ENCODE measurements around the gene HEMGN.
"Not testable (repeated sequence)": the region's sequence is repeated elsewhere in the genome, so short reads cannot be mapped to it uniquely, and the experiment has no call there.

Gene HEMGN

DNA sequence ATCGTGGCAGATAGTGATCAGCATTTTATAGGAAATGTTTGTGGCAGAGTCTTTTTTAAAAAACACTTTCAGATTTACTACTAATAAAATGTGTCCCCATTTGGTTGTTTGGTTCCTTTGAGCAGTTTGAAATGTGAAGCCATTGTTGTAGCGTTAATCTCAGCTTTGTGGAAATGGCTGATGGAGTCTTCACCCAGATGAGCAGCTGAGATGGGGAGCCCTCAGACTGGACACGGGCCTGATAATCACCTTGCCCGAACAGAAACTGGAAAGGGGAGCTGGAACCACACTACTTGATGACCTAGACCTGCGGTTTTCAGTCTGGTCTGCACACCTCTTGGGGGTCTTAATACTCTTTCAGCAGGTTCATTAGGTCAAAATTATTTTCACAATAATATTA, 24.6 kb upstream of the HEMGN start:
- DNase-seq: no peak

DNA sequence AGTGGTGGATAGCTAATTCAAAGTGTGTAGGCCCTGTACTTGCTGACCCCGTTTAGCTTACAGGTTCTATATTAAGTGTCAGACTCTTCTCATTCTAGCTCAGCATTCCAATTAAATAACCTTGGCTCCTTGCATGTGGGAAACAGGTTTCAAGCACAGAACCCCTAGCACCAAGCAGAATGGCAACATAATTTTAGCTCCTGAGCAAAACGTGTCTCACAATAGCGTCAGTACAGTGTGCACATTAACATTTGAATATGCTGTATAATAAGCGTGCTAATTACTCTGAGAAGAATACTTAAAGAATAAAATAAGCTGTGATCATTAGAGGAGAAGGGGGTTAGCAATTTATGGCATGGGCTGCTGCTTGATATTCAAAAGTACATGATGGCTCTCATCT, 24.2 kb upstream of the HEMGN start:
- no peak for DNase-seq

DNA sequence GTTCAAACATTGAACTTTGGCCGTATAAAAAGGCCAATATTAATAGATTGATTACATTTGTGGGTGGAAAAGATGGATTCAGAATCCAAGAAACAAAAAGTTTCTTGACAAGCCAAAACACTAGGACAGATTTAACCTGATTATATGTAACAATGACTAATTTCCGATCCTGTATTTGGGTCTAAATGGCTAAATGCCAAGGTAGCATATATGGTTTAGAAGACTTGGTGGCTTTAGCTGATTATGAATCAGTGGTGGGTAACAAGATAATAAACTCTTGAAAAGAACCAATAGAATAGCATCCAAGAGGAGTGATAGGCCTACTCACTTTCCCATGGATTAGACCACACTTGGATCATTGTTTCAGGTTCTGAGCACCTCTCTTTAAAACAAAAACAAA, 23.4 kb upstream of the HEMGN start:
- no peak for DNase-seq

DNA sequence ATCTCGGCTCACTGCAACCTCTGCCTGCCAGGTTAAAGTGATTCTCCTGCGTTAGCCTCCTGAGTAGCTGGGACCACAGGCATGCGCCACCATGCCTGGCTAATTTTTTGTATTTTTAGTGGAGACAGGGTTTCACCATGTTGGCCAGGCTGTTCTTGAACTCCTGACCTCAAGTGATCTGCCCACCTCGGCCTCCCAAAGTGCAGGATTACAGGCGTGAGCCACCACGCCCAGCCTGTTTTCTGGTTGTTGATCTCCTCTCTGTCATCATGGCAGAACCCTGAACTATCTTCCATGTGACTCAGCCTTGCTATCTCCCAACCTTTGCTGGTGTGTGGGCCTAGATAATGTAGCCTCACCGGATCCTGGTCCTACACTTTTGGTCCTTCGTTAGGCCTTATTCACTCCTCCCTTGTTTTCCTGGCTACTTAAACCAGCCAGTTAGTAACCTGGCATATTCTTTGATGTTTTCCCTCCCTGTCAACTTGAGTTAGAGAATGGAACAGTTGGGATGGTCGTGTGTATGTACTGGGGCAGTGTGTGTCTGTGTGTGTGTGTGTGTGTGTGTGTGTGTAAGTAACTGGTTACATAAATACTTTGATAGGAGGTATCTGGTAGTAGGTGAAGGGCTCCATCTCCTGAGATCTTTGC, 22.8 kb upstream of the HEMGN start:
- peak; percentile 69 for DNase-seq

DNA sequence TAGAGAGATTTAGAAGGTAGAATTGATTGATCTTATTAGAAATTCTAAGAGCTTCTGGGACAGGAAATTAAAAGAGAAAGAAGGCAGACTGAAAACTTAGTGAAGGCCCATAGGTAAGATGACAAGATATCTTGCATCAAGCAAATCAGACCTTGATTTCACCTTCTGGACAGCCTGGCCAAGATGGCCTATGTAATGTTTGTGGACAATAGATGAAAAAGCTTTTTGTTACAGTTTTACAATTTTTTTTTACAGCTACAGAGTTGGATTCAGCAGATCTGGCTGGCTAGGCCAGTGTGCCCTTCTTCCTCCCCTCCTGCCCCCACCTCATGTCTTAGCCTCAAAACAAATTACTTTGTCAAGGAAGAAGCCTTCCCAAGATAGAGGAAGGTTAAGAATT, 21.6 kb upstream of the HEMGN start:
- DNase-seq: no peak

DNA sequence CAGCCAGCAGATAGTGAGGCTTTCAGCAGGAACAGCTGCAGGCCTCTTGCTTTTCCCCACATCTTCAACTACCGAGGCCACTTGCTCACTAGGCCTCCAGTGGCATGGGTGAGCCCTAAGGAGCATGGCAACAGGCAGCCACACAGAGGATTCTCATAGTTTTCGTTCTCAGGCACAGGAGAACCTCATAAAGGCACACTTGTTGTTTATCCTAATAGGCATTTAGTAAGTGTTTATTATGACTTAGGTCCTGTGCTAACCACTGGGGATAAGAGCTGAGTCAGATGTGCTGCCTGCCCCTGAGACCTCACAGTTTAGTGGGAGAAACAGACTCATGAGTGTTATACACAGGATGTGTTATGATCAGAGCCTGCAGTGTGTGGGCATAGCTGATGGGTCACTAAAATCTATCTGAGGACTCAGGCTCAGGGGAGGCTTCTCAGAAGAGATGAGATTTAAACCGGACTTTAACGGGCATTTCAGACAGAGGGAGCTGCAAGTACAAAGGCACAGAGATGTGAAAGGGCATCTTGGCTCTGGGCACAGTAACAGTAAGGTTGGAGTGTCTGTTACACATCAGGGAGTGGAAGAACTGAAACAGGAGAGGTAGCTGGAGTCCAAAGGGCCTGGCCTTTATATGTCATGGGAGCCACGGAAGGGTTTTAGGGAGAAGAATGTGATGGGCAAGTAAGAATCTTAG, 21.0 kb upstream of the HEMGN start:
- peak; percentile 11 for DNase-seq

DNA sequence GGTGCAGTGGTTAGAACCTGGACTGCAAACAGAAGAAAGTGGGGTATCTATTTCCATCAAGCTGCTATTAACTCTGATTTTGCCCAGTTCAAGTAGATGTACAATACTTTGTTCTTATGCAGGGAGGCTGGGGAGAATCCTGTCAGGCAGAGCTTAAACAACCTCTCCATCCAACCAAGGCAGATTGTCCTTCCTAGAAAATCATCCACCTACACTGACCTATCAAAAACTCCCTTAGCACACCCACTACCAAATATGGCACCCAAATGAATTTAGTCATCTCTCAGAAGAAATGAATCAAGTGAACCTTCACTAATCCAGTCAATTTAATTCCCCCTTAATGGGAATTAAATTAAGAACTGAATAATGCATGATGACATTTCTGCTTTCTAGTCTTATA, 18.4 kb upstream of the HEMGN start:
- DNase-seq: no peak

DNA sequence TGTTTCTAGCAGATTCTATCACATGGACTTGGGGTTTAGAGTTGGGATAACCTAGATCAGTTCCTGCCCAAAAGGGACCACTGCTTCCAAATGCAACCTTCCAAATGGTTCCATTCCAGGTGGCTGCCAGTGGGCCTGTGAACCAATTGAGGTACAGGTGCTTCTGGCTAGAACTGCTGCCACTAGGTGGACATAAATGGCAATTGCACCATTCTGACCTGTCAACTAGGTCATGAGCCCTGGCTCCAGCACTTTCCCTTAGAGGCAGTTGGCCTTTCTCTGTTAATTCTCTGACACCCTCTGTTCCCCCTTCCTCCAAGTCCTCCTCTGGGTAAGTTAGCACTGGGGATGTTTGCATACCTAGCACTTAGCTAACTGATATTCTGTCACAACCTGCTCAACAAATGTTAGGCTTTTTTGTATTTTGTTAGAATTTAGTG, 16.6 kb upstream of the HEMGN start:
- peak; percentile 89 for DNase-seq

DNA sequence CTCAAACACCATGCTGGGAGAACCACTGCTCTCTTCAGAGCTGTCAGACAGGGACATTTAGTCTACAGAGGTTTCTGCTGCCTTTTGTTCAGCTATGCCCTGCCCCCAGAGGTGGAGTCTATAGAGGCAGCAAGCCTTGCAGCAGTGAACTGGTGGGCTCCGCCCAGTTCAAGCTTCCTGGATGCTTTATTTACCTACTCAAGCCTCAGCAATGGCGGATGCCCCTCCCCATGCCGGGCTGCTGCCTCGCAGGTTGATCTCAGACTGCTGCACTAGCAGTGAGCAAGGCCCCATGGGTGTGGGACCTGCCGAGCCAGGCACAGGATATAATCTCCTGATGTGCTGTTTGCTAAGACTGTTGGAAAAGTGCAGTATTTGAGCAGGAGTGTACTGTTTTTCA, 12.9 kb upstream of the HEMGN start:
- not testable (repeated sequence) for DNase-seq

DNA sequence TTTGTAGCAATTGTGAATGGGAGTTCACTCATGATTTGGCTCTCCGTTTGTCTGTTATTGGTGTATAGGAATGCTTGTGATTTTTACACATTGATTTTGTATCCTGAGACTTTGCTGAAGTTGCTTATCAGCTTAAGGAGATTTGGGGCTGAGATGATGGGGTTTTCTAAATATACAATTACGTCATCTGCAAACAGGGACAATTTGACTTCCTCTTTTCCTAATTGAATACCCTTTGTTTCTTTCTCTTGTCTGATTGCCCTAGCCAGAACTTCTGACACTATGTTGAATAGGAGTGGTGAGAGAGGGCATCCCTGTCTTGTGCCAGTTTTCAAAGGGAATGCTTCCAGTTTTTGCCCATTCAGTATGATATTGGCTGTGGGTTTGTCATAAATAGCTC, 9.1 kb upstream of the HEMGN start:
- not testable (repeated sequence) for DNase-seq

DNA sequence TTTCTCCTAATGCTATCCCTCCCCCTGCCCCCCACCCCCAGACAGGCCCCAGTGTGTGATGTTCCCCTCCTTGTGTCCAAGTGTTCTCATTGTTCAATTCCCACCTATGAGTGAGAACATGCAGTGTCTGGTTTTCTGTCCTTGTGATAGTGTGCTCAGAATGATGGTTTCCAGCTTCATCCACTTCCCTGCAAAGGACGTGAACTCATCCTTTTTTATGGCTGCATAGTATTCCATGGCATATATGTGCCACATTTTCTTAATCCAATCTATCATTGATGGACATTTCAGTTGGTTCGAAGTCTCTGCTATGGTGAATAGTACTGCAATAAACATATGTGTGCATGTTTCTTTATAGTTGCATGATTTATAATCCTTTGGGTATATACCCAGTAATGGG, 7.5 kb upstream of the HEMGN start:
- DNase-seq: not testable (repeated sequence)

DNA sequence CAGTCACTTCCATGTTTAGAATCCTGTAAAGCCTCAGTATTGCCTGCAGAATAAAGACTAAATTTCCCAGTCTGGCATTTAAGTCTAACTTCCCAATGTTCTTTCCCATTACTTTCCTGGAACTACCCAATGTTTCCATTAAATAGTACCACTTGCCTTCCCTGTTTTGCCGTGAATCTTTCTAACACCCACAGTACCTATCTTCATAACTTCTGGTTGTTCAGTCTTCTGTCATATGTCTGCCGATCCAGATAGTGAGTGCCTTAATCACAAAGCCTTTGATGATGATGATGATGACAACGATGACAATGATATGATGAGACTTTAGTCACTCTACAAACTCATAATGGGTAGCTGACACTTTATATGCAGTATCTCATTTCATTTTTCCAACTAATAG, 6.6 kb upstream of the HEMGN start:
- no peak for DNase-seq

DNA sequence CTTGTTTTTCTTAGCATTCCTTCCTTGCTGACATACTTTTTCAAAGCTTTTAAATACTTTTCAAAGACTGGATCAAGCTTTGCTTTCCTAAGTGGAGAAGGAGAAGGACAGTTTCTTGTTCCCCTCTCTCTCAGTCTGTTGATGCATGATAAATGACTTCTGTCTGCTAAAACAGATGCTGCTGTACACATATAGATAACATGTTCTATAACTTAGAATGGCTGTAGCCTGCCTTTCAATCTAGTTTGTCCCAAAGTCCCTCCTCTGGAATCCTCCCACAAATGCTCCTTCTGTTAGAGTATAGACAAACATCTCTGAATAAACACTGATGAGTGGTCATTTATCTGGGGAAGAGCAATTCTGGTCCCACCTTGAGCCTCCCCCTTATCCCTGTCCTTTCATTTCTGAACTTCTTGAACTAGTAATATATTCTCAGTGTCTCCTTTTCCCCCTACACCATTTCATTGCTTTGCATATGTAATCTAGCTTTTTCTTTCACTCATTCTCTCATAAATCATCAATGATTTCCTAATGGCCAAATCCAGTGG, 5.4 kb upstream of the HEMGN start:
- peak; percentile 91 for DNase-seq

DNA sequence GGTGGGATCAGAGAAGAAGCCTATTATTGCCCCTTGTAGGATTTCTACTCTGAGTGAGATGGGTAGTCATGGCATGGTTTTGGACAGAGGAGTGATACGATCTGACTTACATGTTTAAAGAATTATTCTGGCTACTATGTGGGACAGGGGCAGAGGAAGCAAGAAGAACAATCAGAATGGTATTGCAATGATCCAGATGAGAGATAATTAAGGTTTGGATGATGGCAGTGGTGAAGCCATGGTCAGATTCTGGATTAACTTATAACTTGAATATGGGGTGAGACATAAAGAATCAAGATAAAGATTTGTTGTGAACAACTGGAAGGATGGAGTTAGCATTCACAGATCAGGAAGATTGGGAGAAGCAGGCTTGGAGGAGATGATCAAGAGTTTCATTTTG, 3.4 kb upstream of the HEMGN start:
- no peak for DNase-seq

DNA sequence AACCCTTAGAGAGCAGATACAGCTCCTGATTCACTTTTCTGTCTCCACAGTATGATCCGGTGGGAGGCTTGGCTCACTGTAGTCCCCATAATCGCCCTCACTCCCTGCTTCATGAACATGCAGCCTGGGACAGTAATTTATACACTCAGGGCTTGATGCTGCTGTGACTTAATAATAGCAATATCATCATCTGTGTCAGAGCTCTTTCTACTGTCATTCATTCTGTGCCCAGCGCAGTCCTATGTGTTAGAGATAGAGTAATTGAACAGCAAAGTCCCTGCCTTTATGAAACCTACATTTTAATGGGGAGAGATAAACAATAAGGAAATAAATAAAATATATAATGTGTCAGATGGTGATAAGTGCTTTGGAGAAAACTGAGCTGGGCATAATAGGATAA, 2.8 kb upstream of the HEMGN start:
- DNase-seq: peak; percentile 12

DNA sequence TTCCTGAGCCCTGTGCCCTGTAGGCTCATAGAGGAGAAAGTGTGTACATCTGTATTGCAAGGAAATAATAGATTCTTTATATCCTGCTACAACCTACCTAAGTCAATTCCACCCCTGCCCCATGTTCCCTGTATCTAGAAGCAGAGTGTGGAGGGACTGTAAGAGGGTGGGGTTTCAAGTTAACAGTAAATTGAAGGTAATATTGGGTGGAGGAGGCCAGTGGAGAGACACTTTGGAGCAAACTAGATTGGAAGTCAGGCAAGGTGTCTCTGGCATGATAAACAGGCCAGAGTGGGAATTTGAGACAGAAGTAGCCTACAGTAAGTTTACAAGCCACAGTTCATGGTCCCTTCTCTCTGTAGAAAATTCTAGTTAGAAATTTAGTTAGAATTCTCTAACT, 2.3 kb upstream of the HEMGN start:
- DNase-seq: peak; percentile 28

DNA sequence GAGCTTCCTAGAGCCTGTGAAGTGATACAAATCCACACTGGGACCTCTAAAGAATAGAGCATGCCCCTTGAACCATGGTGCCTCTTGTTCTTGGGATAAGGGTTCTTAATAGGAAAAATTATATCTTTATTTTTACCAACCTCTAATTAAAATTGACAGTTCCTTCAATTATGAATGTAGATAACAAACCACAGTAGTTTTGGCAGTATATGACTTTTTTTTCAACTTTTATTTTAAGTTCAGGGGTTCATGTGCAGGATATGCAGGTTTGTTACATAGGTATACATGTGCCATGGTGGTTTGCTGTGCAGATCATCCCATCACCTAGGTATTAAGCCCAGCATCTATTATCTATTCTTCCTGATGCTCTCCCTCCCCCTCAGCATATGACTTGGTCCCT, 974 bp downstream of the HEMGN start:
- no peak for DNase-seq

DNA sequence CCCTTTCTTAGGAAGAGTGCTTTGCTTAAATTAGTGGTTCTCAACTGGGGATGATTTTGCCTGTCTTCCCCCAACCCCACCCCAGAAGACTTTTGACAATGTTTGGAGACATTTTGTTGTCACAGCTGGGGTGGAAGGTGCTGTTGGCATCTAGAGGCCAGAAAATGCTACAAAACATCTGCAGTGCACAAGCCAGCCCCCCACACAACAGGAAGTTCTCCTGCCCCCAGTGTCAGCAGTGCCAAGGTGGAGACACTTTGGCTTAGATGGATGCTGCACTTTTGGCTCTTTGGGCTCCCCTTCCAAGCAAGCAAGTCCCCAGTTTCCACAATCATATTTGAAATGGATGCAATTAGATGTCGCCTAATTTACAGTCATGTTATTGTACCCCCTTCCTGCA, 2.7 kb downstream of the HEMGN start:
- no peak for DNase-seq

DNA sequence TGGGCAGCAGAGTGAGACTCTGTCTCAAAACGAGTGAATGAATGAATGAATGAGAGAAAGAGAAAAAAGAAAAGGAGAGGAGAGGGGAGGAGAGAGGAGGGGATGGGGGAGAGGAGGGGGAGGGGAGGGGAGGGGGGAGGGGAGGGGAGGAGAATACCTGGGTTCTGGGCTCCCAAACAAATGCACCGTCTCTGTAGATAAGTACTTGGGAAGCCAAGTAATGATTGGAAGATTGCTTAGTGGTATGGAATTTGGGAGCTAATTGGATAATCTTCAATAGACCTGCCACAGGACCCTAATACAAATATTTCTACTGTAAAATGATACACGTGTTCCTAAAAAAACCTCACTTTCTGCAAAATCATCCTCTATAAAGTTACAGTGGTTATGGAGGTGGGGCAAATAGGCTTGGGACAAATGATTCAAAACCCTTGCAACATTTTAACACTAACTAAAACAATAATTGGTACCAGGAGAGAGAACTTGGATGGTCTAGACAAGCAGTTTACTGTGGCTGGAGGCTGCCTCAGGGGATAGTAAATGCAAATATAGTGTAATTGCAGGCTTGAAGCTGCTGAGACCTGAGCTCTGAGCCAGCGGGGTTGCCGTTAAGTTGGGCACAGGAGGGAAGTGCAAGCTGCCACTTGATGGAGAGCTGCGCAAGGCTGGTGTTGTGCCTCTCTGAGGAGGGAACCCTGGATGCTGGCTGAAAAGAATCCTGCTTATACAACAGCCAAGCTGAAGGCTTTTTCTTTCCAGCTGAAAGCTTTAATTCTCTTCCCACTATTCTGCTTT, 3.5 kb downstream of the HEMGN start:
- DNase-seq: no peak

DNA sequence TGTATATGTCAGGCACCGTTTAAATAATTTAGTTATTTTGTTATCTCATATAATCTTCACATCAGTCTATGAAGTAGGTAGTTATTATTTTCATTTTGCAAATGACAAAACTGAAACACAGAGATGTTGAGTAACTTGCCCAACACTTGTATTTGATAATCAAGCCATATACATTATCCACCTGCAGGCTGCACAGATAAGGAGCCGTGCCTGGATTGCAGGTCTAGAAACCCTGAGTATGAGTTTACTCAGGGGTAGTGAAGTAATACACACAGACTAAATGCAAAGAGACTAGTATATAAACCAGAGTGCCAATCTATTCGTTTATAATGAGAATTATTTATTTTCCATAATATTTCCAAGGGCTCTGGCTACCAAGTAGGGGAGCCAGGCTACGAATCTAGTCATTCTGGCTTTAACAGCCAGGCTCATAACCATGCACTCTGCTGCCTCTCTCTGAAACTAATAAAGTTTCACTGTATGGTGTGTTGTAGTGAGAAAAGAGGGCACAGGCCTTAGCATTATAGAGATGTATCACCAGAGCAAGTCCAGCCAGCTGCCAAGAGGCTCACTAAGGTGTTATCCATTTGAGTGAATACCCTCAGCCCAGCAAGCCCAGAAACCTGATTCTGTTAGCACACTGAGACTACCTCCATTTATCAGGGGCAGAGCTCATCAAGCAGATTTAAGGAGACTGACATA, 4.5 kb downstream of the HEMGN start:
- peak; percentile 12 for DNase-seq

DNA sequence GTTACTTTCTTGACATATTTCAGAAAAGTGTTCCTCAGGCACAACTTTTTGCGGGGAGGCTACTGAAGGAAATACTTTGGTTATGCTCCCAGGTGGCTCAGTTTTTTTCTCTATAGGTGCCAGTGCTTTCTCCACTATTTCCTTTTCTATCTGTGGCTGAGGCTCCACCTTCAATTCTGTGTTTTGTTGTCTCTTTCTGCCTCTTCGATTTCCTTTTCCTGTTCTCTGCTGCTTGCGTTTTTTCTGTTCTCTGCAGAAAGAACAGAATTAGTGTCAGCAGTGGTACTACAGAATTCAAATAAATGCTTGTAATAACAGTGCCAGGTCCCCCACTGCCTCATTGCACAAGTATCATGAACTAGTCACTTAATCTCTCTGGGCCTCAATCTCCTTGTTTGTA, 7.0 kb downstream of the HEMGN start:
- DNase-seq: no peak

DNA sequence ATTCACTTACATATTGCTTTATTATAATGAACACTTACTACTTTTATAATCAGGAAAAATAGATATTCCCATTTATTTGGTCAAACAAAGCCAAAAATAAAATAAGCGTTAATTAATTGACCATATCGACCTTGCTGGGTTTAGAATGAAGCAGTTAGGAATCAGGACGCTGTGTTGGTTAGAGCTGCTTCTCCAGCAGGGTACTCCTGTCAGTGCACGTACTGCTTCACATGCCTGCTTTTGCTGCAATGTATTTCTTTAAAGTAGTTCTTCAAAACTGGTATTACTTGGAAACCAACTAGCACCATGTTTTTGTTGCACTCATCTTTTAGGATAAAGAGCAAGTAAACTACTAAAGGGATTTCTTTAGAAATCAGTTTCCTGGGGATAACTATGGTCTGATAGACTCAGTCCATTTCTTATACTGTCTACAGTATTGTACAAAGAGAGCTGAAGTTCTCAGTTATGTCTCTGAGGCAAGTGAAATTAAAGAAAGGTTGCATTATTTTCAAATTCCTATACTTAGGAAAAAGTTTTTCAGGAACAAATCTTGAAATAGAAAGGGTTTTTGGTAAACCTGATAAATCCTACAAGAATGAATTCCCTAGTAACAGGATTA, 8.9 kb downstream of the HEMGN start:
- no peak for DNase-seq
